Measurements from ENCODE around the gene PRPF6. TPM values are rescaled to one million over a fixed set of nuclear protein-coding genes. Genes with fewer than 3 reads are reported as not detected.

PRPF6 gene, protein sequence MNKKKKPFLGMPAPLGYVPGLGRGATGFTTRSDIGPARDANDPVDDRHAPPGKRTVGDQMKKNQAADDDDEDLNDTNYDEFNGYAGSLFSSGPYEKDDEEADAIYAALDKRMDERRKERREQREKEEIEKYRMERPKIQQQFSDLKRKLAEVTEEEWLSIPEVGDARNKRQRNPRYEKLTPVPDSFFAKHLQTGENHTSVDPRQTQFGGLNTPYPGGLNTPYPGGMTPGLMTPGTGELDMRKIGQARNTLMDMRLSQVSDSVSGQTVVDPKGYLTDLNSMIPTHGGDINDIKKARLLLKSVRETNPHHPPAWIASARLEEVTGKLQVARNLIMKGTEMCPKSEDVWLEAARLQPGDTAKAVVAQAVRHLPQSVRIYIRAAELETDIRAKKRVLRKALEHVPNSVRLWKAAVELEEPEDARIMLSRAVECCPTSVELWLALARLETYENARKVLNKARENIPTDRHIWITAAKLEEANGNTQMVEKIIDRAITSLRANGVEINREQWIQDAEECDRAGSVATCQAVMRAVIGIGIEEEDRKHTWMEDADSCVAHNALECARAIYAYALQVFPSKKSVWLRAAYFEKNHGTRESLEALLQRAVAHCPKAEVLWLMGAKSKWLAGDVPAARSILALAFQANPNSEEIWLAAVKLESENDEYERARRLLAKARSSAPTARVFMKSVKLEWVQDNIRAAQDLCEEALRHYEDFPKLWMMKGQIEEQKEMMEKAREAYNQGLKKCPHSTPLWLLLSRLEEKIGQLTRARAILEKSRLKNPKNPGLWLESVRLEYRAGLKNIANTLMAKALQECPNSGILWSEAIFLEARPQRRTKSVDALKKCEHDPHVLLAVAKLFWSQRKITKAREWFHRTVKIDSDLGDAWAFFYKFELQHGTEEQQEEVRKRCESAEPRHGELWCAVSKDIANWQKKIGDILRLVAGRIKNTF
- total RNA-seq: 58.2 and 72.9 TPM in 2 replicates

DNA sequence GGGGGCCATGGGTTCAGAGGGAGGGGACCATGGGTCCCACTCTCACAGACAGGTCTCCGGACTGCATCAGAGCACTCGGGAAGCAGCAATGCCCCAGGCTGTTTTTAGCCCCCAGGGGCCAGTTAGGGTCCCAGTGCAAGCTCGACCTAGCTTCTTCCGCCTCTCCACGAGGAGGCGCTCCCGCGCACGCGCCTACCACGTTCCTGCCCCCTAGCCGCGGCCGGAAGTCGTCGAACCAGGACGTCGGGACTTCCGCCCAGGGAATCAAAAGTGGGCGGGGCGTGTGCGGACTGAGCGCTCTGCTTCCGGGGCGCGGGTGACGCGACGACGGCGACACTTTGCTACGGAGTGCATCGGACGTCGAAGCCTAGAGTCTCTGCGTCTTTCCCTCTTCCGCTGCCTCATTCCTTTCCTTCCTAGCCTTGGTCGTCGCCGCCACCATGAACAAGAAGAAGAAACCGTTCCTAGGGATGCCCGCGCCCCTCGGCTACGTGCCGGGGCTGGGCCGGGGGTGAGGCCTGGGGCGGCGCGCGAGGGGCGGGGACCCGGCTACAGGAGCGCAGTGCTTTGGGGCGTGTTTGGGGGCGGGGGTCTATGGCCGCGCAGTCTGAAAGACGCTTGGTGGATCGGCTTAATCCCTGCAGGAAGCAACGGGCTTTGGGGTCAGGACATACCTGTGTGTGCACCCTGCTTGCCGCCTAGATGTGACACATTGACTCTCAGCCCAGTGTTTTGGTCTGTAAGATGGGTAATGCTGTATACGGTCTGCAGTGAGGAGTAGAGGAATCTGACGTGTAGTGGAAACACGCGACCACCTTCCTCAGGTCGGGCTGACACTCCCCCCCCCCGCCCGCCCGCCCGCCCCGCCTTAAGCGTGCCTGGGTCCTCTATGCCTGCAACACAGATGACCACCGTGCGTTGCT is at the start of gene PRPF6:
PRPF6 (plus strand) TSS at position 327 of the 923 bp plus-strand sequence; CDS start at position 441, 114 bp downstream.

DNA sequence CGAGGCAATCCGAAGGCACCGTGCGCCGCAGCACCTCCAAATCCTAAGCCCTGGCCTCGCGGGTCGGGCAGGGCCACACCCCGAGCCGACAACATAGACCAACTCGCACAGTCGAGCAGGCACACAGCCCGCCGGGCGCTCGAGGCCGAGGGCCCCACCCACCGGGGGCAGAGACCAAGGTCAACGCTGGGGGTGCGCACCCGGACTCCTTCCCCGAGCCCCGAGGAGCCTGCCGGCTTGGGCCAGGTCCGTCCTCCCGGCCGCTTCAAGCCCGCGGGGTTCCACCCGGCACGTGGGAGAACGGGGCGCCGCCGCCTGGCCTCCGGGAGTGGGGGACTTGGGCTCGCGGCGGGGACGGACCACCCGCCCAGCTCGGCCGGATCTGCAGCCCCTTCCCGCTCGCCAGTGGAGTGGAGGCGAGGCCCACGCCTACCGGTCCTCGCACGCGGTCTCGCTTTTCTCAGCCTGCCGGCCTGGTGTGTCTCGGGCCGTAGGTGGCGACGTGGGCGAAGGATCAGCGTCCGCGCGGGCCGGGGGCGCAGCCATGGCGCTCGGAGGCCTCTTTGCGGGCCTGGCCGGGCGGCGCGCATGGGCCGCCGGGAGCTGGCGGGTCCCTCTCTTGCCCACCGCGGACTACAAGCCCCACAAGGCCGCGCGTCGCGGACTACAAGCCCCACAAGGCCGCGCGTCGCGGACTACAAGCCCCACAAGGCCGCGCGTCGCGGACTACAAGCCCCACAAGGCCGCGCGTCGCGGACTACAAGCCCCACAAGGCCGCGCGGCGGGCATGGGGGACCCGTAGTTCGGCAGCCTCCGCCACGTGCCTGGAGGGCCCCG is 24.9 kb upstream of the PRPF6 start, which contains the start of gene UCKL1:
UCKL1 (minus strand) TSS at position 590 of the 837 bp plus-strand sequence; CDS start at position 546, 44 bp downstream.

DNA sequence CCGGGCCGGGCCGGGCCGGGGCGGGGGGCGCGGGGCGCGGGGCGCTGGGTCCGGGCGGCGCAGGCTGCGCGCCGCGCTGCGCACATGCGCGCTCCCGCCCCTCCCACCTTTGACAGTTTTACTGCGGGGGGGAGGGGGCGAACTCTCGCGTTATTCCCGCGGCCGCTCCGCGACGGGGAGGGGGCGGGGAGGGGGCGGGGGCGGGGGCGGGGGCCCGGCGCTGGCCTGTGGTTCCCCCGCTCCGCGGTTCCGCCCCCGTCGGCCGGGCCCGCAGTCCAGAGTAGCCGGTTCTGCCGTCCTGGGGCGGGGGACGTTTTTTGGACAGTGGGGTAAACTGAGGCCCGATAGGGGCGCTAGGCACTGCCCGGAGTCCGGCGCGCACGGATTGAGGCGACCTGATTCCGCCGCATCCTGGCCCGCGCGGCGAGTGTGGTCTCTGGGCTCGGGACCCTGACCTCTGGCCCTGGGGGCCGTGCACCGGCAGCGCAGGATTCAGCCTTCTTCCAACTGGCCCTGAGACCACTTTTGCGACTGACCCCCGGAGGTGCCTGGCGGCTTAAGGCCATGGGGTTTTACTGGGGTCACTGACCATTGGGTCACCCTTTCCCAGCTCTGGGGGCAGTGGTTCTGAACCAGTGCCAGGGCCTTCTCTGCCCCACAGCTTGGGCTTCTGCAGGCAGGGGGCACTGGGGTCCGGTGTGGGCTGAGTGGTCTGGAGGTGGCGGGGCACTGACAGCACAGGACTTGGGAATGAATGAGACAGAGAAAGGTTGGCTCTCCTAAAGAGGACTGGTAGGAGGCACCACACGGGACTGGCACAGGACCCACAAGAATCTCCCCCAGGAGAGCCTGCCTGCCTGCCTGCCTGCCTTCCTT is 10.9 kb upstream of the PRPF6 start, which contains the start of gene ZNF512B:
ZNF512B (minus strand) TSS at position 93 of the 876 bp plus-strand sequence. CDS start 1,980 bp downstream, outside the sequence.

DNA sequence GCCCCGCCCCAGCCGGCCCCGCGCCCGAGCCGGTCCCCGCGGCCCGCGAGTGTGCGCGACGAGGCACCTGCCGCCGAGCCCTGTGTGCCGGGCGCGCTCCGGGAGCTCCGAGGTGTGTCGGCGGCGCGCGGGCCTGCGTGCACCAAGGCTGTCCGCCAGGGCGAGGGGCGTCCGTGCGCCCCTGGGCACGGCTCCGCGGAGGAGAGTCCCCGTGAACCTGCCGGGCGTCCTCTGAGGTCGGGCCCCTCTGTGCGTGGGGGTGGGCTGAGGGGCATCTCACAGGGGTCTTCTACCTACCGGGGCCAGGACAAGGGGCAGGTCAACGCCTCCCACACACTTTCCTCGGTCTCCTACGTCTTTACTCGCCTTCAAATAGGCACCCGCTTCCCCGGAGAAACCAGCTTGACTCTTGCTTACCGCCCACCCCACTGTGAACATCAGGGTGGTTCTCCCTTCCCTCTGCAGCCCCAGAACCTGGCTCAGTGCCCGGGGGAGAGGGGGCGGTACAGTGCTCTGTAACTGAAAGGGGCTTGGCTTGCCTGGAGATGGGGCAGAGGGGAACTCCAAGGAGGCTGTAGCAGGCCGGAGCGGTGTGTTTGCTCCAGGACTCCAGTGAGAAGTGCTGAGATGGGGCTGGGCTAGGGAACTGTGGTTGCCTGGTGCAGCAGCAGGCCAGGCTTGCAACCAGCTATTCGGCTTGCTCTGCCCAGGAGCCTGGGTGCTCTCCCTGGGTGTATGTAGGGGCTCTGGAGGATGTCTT is 1.2 kb upstream of the PRPF6 start, which contains the start of gene SAMD10:
SAMD10 (minus strand) TSS at position 86 of the 760 bp plus-strand sequence. CDS start 175 bp downstream, outside the sequence.

DNA sequence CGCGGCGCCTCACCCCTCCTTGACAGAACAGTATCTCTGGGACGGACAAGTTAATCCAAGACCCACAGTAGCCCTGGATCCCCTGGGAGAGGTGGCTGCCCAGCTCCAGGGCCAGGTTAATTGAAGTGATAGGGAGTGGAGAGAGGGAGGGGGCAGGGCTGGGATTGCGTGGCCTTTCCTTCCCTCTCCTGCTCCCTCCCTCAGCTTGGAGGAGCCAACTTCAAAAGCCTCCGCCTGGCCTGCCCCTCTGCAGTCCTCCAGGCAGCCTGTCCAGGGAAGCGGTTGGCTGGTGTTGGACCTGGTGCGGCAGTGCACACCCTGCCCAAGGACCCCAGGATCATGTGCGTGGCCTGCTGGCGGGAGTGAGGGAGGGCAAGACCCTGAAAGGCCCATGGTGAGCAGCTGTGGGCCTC is 55.0 kb downstream of the PRPF6 start, which contains the start of gene C20orf204:
C20orf204 (plus strand) TSS at position 250 of the 413 bp plus-strand sequence; CDS start at position 392, 142 bp downstream.

DNA sequence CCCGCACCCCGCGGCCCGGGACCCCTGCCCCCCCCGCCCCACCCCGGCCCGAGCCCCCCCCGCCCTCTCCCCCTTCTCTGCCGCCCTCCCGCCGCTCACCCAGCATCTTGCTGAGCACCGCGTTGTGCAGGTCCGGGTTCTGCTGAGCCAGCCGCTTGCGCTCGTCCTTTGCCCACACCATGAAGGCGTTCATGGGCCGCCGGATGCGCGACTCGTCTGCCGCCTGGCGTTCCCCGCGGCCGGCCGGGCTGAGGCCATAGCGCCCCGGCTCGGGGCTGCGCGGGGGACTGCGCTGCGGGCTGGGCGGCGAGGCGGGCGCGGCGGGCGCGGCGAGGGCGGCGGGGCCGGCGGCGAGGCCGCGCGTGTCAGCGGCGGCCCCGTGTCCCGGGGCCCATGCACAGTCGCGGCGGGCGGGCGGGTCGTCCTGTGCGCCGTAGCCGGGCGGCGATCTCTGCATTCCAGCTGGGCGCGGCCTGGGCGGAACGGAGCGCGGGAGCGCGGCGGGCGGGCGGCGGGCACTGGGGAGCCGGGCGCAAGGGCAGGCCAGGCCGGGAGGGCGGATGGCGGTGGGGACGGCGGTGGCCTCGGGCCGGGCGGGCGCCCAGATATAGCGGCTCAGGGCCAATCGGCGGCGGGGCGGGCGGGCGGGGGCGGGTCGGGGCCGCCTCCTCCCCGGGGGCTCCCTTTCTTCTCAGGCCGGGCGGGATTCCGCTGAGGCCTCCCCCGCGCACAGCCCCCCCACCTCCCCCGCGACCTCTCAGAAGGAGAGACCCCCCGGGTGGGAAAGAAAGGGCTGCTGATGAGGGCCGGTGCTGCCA is 68.3 kb downstream of the PRPF6 start, which contains the start of gene SOX18:
SOX18 (minus strand) TSS at position 580 of the 818 bp plus-strand sequence; CDS start at position 457, 123 bp downstream.

DNA sequence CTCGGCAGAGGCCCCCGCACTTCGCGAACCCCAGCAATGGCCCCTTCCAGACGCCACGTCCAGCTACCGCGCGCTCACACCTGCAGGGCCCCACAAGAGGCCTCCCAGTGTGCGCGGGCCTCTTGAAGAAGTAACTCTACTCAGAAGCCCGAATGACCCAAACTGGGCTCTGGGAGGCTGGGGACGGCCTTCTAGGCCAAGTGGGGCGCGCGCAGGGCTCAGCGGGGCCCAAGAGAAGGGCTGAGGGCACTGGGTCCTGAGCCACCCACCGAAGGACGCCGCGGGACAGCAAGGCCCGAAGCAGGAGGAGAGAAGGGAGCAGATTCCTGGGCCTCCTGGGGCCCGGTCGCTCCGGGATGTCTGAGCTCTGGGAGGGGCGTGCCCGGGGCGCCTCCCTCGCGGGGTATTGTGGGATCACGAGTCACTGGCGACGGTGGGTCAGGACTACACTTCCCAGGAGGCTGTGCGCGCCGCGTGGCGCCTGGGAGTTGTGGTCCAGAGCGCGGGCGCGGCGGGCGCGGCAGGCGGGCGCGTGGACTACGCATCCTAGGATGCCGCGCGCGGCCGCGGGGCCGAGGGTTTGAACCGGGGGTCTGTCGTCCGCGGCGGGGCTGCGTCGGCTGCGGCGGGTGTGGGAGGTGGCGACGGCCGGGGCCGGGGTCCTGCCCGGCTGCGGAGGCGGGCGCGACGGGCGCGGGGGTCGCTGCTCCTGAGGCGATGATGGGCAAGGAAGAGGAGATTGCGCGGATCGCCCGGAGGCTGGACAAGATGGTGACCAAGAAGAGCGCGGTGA is 81.9 kb downstream of the PRPF6 start, which contains the start of gene TCEA2:
TCEA2 (plus strand) TSS at position 603 of the 793 bp plus-strand sequence; CDS start at position 718, 115 bp downstream.

DNA sequence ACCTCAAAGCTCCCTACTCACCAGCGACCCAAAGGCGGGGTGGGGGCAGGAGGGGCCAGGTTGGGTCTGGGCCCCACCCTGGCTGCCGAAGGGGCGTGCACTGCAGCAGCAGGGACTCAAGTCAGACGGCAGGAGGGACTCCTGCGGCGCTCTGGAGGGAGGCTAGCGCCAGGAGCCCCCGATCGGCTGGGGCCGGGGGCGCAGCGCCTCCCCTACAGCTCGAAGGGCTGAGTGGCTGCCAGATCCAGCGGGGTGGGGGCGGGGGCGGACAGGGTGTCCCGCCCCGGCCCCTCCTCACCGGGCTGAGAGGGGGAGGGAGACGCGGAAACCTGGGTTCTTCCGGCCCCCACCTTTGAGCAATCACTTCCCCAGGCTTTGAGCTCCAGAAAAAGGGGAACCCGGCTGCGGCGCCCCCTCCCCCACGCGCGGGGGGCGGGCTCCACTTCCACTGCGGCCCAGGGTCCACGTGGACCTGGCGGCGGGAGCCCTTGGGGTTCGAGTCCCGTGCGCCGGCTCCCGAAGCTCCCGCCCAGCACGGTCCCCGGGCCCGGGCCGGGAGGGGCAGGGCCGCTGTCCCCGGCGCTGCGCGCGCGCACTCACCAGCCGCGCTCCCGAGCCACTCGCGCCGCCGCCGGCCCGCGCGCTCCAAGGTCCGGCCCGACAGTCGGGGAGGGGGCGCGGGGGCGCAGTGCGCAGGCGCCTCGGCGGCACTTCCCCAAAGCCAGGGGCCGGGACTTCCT is 98.5 kb downstream of the PRPF6 start, which contains the start of gene RGS19:
RGS19 (minus strand) TSS at position 246 of the 740 bp plus-strand sequence. CDS start 2,632 bp downstream, outside the sequence.

DNA sequence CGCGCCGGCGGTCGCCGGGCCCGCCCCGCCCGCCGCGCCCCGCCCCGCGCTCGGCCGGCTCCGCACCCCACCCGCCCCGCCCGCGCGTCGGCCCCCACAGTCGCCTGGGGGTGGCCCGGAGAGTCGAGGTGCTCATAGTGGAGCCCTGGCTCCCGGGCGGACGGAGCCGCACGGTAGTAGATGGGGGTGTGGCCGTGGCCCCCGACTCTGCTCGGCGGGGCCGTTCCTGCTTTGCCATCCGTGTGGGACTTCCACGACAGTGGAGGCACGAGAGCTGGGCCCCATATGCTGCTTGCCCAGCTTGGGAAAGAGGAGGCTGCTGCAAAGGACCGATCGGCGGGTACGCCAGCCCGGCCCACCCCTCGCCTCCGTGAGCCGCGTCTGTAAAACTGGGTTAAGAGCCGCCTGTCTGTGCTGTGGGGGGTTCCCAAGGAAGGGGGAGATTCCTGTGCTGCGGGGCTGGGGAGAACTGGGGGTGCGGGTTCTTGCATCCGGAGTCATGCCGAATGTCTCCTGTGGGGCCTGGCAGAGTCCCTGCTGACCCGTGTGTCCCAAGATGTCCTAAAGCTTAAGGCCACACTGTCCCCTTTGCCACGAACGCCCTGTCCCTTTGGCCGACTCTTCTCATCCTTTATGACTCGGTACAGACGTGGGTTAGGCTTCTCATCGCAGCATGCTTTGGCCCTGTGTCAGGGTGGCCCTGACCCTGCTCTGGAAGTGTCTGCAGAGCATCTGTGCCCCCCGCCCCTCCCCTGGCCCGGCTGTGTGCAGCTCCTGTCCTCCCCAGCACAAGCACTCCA is 99.3 kb downstream of the PRPF6 start, which contains the start of gene OPRL1:
OPRL1 (plus strand) TSS at position 70 of the 800 bp plus-strand sequence. CDS start 12,639 bp downstream, outside the sequence.

Other genes with a start within 250 kb of the PRPF6 start
- 2.7 and 8.9 TPM in 2 replicates for gene LIME1, start 244.5 kb upstream of the PRPF6 start, total RNA-seq
- gene SLC2A4RG, start 241.4 kb upstream of the PRPF6 start, total RNA-seq: 14.3 and 24.8 TPM in 2 replicates
- 0.42 and 0.59 TPM in 2 replicates for gene ZBTB46, start 149.9 kb upstream of the PRPF6 start, total RNA-seq
- gene ABHD16B, start 119.6 kb upstream of the PRPF6 start, total RNA-seq: 0.09 TPM in 1 of 2 replicates, not detected in the other
- 127 and 187 TPM in 2 replicates for gene TPD52L2, start 115.9 kb upstream of the PRPF6 start, total RNA-seq
- 79.7 and 83.4 TPM in 2 replicates for gene DNAJC5, start 86.0 kb upstream of the PRPF6 start, total RNA-seq
- gene UCKL1, start 24.7 kb upstream of the PRPF6 start, total RNA-seq: 15.7 and 22.6 TPM in 2 replicates
- gene ZNF512B, start 11.2 kb upstream of the PRPF6 start, total RNA-seq: 6.2 and 10.6 TPM in 2 replicates
- 0.30 and 2.4 TPM in 2 replicates for gene SAMD10, start 1.5 kb upstream of the PRPF6 start, total RNA-seq
- gene C20orf204, start 55.0 kb downstream of the PRPF6 start, total RNA-seq: 0.88 and 0.89 TPM in 2 replicates
- under 0.01 TPM in 1 of 2 replicates, not detected in the other for gene SOX18, start 68.5 kb downstream of the PRPF6 start, total RNA-seq
- gene TCEA2, start 82.1 kb downstream of the PRPF6 start, total RNA-seq: 27.2 and 35.3 TPM in 2 replicates
- gene RGS19, start 98.4 kb downstream of the PRPF6 start, total RNA-seq: 14.0 and 16.0 TPM in 2 replicates
- gene OPRL1, start 99.0 kb downstream of the PRPF6 start, total RNA-seq: 3.0 TPM in 2 replicates
- not detected in 2 replicates for gene LKAAEAR1, start 103.3 kb downstream of the PRPF6 start, total RNA-seq
- gene NPBWR2, start 126.4 kb downstream of the PRPF6 start, total RNA-seq: not detected in 2 replicates
- gene MYT1, start 183.3 kb downstream of the PRPF6 start, total RNA-seq: not detected in 2 replicates